22Rv1 (cell line): ENCODE data around the gene CTBP2.

ENCODE experiments used
- H3K27ac ChIP-seq: fragments of 450-650 bp; 2 replicates; pipeline ENCODE4 v1.5.1; 2017
- ZFX ChIP-seq: fragments of 450-650 bp; IDR thresholded peaks from 2 replicates; pipeline ENCODE4 v1.6.1; 2017; ENCODE audit warnings: antibody characterized with exemption, borderline replicate concordance
- TF ChIP-seq, protein P1 (sequence below): fragments of 450-650 bp; IDR thresholded peaks from 2 replicates; pipeline ENCODE4 v1.5.1; 2017; ENCODE audit warnings: mild to moderate bottlenecking

Gene CTBP2

DNA sequence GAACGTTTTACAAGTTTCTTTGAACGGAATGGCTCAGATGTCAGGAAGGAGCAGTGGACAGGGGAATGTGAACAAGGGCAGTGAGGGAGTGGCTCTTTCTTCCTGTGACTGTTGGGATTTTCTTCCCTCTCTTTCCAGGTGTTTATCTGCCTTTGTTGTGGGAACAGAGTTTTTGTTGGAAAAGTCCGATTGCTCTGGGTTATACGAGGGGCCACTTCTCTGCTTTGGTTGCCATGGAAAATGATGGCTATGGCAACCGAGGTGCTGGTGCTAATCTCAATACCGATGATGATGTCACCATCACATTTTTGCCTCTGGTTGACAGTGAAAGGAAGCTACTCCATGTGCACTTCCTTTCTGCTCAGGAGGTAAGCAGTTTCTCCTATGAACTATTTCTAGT, 177.0 kb downstream of the CTBP2 start:
- TF ChIP-seq, protein P1, sequence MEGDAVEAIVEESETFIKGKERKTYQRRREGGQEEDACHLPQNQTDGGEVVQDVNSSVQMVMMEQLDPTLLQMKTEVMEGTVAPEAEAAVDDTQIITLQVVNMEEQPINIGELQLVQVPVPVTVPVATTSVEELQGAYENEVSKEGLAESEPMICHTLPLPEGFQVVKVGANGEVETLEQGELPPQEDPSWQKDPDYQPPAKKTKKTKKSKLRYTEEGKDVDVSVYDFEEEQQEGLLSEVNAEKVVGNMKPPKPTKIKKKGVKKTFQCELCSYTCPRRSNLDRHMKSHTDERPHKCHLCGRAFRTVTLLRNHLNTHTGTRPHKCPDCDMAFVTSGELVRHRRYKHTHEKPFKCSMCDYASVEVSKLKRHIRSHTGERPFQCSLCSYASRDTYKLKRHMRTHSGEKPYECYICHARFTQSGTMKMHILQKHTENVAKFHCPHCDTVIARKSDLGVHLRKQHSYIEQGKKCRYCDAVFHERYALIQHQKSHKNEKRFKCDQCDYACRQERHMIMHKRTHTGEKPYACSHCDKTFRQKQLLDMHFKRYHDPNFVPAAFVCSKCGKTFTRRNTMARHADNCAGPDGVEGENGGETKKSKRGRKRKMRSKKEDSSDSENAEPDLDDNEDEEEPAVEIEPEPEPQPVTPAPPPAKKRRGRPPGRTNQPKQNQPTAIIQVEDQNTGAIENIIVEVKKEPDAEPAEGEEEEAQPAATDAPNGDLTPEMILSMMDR = no peak
- no peak for TF ChIP-seq ZFX

DNA sequence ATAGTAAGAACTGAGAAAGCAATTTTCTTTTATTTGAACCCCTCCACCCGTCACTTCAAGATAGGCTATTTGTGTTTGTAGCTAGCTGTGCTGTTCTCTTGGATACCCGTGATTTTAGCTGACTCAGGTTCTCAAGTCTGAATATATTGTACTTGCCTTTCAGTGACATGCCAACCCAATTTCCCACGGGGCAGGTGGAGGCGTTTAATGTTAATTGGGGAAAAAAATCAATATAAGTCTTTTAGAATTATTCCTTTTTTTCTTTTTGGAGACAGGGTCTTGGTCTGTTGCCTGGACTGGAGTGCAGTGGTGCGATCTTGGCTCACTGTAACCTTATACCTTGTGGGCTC, 182.0 kb downstream of the CTBP2 start:
- TF ChIP-seq, protein P1 = no peak
- TF ChIP-seq ZFX = no peak
- H3K27ac ChIP-seq = no peak overlapping the region

More for the DNA sequence above, 177.0 kb downstream of the CTBP2 start:
- H3K27ac ChIP-seq = no peak overlapping the region

DNA sequence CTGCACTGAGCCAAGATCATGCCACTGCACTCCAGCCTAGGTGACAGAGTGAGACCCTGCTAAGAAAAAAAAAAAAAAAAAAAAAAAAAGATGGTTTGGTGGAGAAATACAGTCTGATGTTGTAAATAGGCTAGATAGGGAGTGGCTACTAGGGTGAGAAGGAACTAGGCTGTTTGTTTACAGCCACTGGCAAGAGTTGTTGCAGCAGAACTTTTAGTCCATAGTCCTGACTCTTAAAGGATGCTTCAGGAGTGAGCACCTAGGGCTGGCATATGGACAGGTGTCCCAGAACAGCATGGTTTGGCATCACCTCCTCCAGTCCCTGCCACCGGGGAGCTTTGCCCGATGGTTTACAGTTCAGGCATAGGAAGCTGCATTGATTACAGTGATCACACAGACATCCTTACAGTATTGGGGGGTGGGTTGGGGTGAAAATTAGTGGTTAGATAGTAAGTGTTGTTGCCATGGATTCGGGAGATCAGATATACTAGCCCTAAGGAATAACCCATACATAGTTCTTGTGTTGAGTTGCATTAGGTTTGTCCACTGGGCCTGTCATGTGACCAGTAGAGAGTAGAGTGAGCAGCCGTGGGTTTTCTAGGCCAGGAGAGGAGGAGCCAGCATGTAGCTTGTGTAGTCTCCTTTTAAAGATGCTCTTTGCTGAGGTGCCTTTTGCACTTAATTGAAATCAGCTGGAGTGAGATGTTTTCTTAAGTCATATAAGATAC, 182.6 kb downstream of the CTBP2 start:
- H3K27ac ChIP-seq = no peak overlapping the region
- TF ChIP-seq, protein P1 = no peak
- TF ChIP-seq ZFX = no peak

DNA sequence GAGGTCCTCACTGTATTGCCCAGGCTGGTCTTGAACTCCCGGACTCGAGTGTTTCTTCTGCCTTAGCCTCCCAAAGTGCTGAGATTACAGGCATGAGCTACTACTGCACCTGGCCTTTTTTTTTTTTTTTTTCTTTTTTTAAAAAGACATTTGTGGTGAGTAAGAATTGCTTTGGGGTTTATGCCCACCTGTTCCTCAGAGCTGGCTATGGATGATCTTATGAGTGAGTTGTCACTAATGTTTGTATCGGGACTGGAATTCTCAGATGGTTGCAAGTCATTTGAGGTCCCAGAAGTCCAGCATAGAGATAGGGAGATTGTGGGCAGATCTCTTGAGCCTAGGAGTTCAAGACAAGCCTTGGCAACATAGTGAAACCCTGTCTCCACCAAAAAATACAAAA, 183.2 kb downstream of the CTBP2 start:
- no peak overlapping the region for H3K27ac ChIP-seq
- TF ChIP-seq, protein P1 = no peak
- no peak for TF ChIP-seq ZFX

DNA sequence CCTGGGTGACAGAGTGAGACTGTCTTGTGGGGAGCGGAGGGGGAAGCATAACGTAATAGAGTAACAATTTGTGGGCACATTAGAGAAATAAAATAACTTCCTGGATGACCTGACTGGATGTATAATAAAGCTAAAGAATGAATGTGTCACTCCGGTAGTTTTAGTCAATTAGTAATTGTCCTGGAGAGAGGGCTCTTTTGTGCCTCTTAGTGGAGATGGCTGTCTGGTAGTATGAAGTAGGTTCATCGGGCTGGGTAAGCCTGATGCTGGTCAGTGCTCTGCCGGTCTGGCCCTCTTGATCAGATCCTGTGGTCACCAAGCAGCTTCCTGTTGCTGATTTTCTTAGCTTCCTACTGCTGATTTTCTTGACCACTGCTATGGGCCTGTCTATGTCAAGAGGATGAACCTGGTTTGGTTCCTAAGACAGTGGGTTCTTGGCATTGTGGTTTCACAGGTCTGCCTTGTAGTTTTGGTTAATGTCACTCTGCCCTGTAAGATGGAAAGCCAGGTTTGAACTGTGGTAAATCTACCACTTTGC, 184.3 kb downstream of the CTBP2 start:
- H3K27ac ChIP-seq = no peak overlapping the region
- TF ChIP-seq, protein P1 = no peak
- TF ChIP-seq ZFX = no peak

DNA sequence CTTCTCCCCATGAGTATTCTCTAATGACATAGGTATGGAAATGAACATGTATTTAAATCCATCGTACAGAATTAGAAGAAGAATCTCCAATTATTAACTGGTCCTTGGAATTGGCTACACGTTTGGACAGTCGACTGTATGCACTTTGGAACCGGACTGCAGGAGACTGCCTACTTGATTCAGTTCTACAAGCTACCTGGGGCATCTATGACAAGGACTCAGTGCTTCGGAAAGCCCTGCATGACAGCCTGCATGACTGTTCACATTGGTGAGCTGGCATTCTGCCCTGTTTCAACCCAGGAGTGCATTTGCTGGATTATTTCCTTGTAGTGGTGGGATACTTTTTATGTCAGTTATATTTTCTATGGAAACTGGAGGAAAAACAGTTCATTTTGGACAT, 186.2 kb downstream of the CTBP2 start:
- no peak overlapping the region for H3K27ac ChIP-seq

DNA sequence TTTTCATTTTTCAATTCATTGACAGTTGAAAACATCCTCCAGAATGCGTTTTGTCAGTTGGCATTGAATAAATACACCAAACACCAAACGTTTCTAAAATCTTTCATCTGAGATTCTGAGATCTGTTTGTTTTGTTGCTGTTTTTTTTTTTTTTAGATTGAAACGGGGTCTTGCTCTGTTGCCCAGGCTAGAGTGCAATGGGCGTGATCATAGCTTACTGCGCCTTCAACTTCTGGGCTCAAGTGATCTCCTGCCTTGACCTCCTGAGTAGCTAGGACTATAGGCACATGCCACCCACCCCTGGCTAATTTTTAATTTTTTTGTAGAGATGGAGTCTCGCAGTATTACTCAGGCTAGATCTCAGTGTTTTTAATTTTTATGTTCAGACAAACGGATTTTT, 187.7 kb downstream of the CTBP2 start:
- H3K27ac ChIP-seq = no peak overlapping the region
- no peak for TF ChIP-seq ZFX
- TF ChIP-seq, protein P1 = no peak

More for the DNA sequence above, 186.2 kb downstream of the CTBP2 start:
- TF ChIP-seq, protein P1 = no peak
- TF ChIP-seq ZFX = no peak
